Middle frontal gyrus (tissue), 1 donor: Measurements from ENCODE around the gene ARFIP1.
"Not testable (repeated sequence)": the region's sequence is repeated elsewhere in the genome, so short reads cannot be mapped to it uniquely, and the experiment has no call there.

Experiments
- DNase-seq: peaks from one replicate; pipeline ENCODE4 v3.0.0-alpha.2; 2015; ENCODE audit warnings: low spot score; ENCODE audit errors: extremely low spot score

ARFIP1 gene

GRCh38 chr4:152894673-152895072, 114.9 kb downstream of the ARFIP1 start:
- DNase-seq: no peak

GRCh38 chr4:152896811-152897210, 117.1 kb downstream of the ARFIP1 start:
- DNase-seq: no peak

GRCh38 chr4:152898133-152898532, 118.4 kb downstream of the ARFIP1 start:
- DNase-seq: not testable (repeated sequence)

- no peak for DNase-seq
Observed at GRCh38 chr4:152898606-152899005, 118.9 kb downstream of the ARFIP1 start.

GRCh38 chr4:152900395-152900794, 120.6 kb downstream of the ARFIP1 start:
- no peak for DNase-seq

- no peak for DNase-seq
Observed at GRCh38 chr4:152901205-152901604, 121.5 kb downstream of the ARFIP1 start.

- no peak for DNase-seq
Observed at GRCh38 chr4:152903658-152904057, 123.9 kb downstream of the ARFIP1 start.

GRCh38 chr4:152909901-152910300, 130.1 kb downstream of the ARFIP1 start:
- DNase-seq: no peak

- no peak for DNase-seq
Observed at GRCh38 chr4:152910521-152910920, 130.8 kb downstream of the ARFIP1 start.

- no peak for DNase-seq
Observed at GRCh38 chr4:152917543-152918395, 138.0 kb downstream of the ARFIP1 start.

- DNase-seq: no peak
Observed at GRCh38 chr4:152919826-152920225, 140.1 kb downstream of the ARFIP1 start.

GRCh38 chr4:152920768-152921167, 141.0 kb downstream of the ARFIP1 start:
- no peak for DNase-seq

GRCh38 chr4:152921284-152921683, 141.5 kb downstream of the ARFIP1 start:
- no peak for DNase-seq

GRCh38 chr4:152925851-152926250, 146.1 kb downstream of the ARFIP1 start:
- no peak for DNase-seq

GRCh38 chr4:152926959-152927358, 147.2 kb downstream of the ARFIP1 start:
- DNase-seq: no peak

GRCh38 chr4:152927737-152928136, 148.0 kb downstream of the ARFIP1 start:
- no peak for DNase-seq

GRCh38 chr4:152928286-152928685, 148.5 kb downstream of the ARFIP1 start:
- no peak for DNase-seq

- no peak for DNase-seq
Observed at GRCh38 chr4:152929888-152930287, 150.1 kb downstream of the ARFIP1 start.

- DNase-seq: no peak
Observed at GRCh38 chr4:152935143-152935542, 155.4 kb downstream of the ARFIP1 start.

- DNase-seq: no peak
Observed at GRCh38 chr4:152935631-152936445, 156.1 kb downstream of the ARFIP1 start, which contains the start of gene FHDC1. TSS of gene FHDC1 (plus strand) at chr4:152936323. CDS start at chr4:152943058, 6,735 bp downstream.

- DNase-seq: no peak
Observed at GRCh38 chr4:152936446-152937335, 156.9 kb downstream of the ARFIP1 start.
